HG02610 (cell line): Measurements from ENCODE around the gene DDX47.
"Not testable (repeated sequence)": the region's sequence is repeated elsewhere in the genome, so short reads cannot be mapped to it uniquely, and the experiment has no call there.

Experiments used
- ATAC-seq: cut with Tn5 transposase; IDR thresholded peaks from one replicate; pipeline ENCODE4 v1.9.1; 2021; ENCODE audit warnings: mild to moderate bottlenecking, moderate library complexity; ENCODE audit not compliant: unreplicated experiment

The DDX47 gene

DNA sequence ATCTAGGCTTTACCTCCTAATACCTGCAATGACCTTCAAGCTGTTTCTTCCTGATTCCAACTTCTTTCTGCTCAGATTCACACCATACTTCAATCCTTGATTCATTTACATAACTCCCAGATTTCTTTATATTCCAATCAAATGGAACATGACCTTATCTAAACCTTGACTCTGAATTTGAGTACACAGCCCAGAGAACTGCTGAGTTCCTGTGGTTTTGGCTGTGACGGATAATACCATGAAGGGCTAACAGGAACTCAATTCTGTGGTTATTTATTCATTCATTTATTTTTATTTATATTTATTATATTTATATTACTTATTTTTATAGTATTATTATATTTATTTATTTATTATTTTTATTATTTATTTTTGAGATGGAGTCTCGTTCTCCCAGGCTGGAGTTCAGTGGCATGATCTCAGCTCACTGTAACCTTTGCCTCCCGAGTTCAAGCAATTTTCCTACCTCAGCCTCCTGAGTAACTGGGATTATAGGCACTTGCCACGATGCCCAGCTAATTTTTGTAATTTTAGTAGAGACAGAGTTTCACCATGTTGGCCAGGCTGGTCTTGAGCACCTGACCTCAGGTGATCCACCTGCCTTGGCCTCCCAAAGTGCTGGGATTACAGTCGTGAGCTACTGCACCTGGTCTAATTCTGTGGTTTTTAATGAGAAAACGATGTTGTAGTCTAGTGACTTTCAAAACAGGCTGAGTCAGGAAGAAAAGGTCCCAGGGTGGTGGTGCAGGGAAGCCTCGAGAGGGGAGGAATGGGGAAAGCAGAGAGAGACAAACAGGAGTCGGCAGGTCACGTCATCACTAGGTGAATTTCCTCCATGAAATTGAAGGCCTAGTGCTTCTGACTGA is 16.0 kb upstream of the DDX47 start:
- ATAC-seq, result no peak

DNA sequence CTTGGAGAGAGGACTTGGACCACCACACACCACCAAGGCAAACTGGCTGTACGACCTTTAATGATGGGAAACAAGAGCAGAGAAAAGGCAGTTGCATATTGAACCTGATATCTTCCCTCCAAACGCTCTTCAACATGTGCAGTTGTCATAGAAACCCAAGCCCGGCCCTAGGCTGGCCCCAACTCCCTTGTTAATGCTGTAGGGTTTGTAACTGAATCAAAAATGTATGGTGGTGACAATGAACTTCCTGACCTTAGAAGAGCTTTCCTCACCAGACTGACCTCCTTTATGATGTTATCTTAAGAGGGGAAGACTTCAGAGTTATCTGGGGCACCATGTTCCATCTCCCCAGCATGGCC is 15.4 kb upstream of the DDX47 start:
- ATAC-seq, result no peak

DNA sequence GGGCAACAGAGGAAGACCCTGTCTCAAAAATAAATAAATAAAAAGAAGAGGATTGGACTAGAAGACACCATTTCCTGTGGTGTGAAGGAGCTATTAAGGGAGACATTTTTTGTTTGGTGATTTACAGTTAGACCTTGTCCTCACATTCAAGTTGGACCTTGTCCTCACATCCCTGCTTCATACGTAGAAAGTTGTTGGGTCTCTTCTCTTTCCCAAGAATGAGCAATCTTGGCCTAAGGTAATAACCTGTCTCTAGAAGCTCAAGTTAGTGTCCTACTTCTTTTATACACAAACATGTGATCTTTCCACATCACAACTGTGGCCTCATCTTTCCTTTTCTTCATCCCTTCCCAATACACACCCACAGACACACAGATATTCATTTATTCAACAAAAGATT is 14.7 kb upstream of the DDX47 start:
- no peak for ATAC-seq

DNA sequence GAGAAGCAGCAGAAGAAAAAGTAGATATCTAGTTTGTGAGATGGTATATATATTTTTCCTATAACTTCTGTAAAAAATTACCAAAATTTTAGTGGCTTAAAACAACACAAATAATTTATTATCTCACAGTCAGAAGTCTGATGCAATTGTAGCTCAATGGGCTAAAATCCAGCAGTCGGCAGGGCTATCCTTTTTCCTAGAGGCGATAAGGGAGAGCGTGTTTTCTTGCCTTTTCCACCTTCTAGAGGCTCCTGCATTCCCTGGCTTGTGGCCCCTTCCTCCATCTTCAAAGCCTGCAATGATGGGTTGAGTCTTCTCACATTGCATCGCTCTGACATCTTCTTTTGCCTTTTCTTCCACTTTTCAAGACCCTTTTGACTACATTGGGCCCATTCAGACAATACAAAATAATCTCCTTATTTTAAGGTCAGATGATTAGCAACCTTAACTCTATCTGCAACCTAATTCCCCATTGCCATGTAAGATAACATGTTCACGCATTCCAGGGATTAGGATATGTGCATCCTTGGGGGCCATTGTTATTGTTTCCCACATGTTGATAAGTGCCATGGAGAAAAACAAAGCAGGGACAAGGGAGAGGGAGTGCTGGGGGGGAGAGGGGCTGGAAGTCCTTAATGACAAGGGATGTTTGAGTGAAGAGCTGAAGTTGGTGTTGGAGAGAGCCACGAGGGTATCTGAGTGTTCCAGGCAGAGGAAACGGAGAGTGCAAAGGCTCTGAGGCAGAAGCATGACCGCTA is 13.8 kb upstream of the DDX47 start:
- no peak for ATAC-seq

DNA sequence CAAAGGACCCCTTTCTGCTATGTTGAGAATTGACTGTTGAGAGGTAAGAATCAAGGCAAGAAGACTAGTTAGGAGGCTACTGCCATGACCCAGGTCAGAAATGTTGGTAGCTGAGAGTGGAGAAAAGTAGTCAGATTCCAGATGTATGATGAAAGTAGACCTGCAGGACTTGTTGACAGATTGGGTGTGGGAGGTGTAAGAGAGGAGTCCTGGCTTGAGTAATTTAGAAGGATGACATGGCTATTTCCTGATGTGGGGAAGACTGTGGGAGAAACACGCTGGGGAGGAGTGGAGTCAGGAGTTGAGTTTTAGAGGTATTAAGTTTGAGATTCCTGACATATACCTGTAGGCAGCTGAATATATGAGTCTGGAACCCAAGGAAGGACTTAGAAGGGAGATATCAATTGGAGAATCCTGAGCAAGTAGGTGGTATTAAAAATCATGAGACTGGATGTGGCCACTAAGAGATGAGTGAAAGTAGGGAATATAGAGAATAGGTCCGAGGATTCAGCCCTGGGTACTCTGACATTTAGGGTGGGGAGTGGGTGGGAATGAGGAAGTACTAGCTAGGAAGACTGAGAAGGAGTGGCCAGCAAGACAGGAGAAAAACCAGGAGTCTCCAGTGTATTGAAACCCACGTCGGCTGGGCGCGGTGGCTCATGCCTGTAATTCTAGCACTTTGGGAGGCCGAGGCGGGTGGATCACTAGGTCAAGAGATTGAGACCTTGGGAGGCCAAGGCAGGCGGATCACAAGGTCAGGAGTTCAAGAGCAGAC is 12.6 kb upstream of the DDX47 start:
- no peak for ATAC-seq

DNA sequence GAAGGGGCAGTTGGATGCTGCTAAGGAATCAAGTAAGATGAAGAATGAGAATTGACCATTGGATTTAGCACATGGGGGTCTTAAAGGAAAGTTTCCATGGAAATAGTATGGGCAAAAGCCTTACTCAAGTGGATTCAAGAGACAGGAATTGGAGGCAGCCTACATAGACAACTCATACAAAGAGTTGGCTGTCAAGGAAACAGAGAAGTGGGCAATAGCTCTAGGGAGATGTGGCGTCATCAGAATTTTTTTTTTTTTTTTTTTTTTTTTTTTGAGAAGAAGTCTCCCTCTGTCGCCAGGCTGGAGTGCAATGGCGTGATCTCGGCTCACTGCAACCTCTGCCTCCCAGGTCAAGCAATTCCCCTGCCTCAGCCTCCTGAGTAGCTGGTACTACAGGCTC is 11.5 kb upstream of the DDX47 start:
- ATAC-seq, result not testable (repeated sequence)

DNA sequence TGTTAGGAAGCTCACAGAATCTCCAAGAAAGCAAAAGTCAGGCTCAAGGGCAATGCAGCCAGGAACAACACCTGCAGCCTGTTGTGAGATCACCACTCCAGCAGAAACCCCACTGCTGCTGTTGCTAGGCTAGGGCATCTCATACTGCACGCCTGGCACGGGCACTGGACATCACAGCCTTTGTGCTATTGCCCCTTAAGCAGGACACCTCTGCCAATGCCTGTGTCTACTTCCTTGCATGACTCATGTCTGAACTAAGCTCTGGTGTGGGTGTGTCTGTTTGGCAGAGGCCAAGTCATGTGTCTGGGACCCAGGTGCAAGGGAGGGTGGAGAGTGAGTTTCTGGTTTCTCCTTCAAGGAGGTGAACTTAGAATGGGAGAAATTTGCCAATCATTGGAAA is 10.0 kb upstream of the DDX47 start:
- peak; percentile 75 for ATAC-seq

DNA sequence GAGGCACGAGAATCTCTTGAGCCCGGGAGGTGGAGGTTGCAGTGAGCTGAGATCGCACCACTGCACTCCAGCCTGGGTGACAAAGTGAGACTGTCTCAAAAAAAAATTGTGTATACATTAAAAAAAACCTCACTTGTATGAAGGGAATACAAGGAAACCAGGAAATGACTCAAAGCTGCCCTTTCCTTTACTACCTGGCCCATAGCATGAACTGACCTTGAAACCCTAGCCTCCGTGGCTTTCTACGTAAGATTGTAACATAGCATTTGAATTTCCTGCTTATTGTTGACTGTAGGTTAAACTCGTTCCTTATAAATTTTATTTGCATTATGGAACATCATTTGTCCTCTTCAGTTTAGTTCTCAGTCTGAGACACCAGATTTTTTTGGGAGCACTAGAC is 9.1 kb upstream of the DDX47 start:
- no peak for ATAC-seq

DNA sequence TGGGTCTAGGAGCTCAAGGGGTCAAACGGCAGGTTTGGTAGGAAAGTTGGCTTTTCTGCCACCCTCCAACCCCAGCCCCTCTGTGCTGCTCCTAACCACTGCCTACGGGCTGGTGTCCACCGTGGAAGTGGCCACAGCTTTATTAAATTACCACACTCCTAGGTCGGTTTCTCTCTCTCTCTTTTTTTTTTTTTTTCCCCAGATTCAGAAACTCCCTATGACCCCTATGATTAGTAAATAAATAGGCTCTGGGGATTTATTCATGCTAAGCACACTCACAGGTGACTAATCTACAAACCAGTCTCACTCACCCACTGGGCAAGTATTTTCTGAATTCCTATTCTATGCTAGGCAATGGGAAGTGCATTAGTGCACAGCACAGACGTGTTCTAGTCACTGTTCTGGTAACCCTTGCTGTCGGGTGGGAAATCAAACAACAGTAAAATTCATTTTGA is 8.7 kb upstream of the DDX47 start:
- ATAC-seq, result no peak

DNA sequence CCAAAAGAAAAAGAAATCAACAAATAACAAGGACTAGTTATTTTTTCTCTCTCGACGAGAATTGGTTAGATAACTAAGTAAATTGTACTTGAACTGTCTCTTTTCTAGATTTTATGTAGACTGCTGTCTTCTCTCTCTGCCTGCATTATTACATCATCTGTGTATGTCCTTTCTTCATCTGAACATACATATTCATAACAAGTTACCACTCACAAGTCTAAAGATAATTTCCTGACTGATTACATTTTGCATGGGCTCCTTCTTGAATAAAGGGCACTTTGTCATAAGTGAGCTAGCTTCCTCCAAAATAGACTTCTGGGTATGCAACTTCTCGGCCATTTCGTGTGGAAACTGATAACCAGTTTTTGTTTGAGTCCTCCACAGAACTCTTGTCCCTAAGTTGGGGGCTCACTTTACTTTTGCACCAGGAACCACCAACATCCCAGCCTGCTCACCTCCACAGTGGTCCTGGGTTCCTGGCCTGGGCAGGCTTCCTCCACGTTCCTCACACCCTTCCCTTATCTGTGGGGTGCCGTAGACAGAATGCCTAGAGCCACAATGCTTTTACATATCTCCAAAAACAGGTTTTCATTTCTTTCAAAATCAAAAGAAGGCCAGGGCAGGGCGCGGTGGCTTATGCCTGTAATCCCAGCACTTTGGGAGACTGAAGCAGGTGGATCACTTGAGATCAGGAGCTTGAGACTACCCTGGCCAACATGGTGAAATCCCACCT is 6.2 kb upstream of the DDX47 start:
- no peak for ATAC-seq

DNA sequence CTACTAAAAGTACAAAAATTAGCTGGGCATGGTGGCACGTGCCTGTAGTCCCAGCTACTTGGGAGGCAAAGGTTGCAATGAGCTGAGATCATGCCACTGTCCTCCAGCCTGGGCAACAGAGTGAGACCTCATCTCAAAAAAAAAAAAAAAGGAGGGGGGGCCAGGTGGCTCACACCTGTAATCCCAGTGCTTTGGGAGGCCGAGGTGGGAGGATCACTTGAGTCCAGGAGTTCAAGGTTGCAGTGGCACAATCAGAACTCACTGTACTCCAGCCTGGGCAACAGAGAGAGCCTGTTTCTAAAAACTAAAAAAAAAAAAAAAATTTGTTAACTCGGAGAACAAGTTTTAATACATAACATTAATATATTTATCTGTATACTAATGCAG is 5.6 kb upstream of the DDX47 start:
- ATAC-seq, result not testable (repeated sequence)

DNA sequence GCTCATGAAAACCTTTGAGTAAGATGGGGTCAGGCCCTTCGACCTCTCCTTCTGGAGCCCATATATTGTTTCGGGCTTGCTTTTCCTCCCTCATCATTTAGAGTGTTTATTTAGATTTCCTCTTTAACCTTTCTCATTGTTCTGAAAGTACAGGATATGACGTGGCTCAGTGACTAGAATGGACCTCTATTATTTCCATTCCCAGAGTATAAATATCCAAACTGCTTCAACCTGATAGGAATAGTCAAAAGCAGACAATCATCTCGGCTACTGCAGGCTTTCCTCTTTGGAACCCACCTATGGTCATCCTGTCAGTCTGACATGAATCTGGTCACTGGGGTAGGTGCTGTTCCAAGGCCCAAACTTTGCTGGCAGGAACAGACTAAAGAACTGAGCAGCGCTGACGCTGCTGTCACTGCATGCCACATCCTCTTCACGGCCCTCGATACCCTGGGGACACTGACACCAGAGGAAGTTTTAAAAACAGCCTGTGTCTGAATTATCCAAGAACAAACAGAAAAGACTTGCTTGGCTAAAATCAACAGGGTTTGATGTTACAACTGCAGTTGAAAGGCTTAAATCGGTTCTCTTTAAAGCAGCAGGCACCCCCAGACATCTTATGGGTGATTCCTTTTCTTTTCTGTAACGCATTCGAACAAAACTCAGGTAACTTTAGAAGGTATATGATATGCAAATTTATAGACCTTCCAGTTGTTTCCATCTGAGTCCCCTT is 5.0 kb upstream of the DDX47 start:
- peak; percentile 69 for ATAC-seq

DNA sequence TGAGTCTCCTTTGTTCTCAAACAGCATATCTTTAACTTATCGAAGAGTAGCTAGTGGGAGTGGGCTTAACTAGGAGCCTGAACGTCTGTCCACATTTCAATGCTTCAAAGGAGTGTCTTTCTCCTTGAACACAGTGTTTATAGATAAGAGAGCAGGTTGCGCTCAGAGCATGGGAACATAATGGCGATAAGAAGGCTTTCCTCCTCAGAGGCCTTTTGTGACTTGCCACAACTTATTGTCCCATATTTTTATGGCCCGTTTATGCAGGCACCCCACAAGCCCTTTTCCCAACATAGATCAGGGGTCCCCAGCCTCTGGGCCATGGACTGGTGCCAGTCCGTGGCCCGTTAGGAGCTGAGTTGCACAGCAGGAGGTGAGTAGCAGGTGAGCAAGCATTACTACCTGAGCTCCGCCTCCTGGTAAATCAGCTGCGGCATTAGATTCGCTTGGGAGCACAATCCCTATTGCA is 2.6 kb upstream of the DDX47 start:
- ATAC-seq, result no peak

DNA sequence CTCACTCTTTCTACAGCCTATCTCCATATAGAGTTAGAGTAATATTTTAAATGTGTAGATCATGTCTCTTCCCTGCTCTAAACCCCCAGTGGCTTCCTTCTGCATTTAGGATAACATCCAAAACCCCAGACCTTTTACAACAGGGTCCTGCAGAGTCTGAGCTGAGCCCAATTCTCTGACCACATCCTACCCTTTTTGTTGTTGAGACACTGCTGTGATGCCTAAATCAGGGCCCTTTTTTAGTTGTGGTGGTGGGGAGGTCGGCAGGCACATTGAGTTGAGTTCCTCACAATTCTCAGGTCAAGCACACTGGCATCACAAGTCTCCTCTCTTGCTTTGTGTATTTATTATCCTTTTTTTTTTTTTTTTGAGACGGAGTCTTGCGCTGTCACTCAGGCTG is 1.8 kb upstream of the DDX47 start:
- no peak for ATAC-seq

DNA sequence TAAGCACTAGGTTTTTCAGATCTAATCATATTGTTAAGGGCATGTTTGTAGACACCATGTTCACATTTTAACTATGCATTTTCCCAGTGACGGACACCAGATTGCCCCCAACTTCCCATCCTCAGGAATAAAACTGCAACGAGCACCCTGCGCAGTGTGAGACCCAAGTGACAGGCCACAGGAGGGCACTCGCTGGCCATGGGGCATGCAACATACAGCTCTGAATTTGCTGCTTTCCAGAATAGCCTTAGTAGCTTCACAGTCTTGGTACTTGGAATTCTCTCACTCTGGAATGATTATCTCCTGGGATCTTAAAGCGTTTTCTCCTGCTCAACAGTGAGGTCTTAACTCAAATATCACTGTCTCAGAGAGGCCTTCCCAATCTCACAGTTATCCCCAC is 972 bp upstream of the DDX47 start:
- no peak for ATAC-seq

DNA sequence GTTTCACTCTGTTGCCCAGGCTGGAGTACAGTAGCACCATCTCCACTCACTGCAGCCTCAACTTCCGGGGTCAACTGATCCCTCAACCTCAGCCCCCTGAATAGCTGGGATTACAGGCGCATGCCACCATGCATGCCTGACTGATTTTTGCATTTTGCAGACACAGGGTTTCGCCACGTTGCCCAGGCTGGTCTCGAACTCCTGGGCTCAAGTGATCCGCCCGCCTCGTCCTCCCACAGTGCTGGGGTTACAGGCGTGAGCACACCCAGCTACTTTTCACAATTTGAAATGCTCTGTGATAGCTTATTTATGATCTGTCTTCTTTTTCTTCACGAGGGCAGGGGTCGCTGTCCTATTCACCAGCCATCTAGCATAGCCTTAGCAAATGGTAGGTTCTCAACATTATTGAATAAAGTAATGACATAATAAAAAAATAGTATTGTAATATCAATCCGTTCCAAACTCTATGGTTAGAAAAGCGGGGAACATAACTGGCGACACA is 477 bp upstream of the DDX47 start:
- no peak for ATAC-seq

DNA sequence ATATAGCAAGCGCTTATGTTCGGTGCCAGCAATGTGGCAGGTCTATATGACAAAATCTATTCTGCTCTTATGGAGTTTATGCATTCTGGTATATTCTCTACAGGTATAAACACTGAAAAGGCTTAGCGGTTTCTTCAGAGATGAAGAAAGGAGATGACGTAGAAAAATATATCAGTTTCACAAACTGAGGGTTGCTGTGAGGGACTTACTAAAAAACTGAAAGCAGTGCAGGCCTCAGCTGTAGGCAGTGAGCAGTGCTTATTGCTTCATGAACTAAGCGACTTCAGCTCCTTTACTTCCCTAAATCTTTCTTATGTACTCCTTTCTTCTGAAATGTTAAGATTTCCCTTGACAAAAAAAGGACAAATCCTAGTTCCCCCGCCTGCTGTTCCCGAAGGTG is 4.5 kb downstream of the DDX47 start:
- ATAC-seq, result no peak

DNA sequence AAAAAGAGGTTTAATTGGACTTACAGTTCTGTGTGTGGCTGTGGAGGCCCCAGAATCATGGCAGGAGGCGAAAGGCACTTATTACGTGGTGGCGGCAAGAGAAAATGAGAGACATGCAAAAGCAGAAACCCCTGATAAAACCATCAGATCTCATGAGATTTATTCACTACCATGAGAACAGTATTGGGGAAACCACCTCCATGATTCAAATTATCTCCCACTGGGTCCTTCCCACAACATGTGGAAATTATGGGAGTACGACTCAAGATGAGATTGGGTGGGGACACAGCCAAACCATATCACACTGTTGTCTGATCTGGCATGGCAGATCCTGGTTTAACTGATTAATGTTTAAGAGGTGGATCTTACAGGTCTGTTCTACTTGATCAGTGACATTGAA is 5.6 kb downstream of the DDX47 start:
- ATAC-seq, result peak; percentile 30

DNA sequence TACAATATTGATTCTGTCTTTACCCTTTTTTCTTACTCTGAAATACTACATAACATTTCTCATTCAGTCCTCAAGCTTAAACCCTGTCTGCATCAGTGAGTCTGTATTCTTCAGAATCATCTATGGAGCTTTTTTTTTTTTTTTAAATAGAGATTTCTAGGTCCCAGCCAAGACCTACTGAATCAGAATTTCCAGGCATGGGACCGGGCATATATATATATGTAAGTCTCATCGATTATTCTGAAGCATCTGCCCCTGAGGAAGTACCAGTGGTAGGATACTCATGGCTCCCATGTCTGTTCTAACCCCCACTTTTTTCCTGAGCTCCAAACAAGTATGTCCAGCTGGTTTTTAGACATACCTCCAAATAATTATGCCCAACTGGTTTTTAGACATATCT is 6.1 kb downstream of the DDX47 start:
- no peak for ATAC-seq

DNA sequence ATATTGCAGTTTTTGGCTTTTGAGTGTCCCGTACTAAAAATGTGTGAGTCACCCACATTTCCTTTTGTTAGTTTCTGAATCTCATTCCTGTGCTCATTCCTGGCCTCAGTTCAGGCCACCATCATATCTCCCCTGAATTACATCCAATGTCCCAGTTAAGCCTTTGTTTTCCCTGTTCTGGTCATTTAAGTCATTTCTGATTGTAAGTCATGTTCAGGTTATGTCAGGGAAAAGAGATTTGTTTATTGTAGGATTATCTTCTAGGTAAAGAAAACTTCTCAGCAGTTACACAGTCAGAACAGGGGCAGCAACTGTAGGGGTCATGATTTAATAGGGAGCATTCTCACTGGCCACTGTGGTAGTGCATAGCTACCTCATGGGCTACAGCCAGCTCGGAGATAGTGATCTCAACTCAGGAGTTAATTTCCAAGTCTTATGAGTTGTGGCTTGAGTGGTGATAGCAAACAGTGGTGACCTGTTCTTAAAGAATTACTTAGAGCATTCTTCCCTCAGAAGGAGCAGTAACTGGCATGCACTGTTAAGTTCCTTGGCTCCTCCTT is 6.7 kb downstream of the DDX47 start:
- ATAC-seq, result no peak
